GM18498 (cell line): Measurements from ENCODE around the gene ZNF783.
"Not testable (repeated sequence)": the region's sequence is repeated elsewhere in the genome, so short reads cannot be mapped to it uniquely, and the experiment has no call there.

ENCODE experiments used
- ATAC-seq: cut with Tn5 transposase; IDR thresholded peaks from one replicate; pipeline ENCODE4 v1.9.1; 2021; ENCODE audit warnings: mild to moderate bottlenecking, moderate library complexity; ENCODE audit not compliant: unreplicated experiment

The ZNF783 gene

GRCh38 chr7:149296368-149296767 is 34.4 kb downstream of the ZNF783 start:
- no peak for ATAC-seq

DNA sequence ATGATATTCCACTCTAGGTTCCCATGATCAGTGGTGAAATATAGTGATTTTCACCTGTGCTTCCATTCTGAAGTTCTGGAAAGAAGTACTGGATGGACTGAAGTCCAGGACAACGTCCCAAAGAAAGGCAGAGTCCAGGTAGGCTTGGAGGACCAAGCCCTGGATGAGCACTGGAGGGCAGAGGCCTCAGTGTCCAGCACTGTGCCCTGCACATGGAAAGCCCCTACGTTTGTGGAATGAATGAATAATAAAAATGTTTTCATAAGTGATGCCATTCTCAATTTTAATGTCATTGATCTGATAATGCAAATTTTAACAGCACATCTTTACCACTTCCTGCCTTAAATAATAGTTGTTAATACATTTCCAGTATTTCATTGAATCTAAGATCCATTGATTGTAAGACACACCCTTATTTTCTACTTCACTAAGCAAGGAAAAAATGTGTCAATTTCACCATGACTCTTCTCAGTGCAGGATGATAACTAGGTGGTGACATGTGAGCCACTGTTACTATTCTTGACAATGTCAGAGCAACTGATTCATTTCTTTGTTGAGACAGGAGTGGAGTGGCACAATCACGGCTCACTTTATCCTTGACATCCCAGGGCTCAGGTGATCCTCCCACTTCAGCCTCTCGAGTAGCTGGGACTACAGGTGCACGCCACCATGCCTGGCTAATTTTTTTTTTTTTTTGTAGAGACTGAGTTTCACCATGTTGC is 35.2 kb downstream of the ZNF783 start:
- no peak for ATAC-seq

GRCh38 chr7:149300620-149301285 is 38.8 kb downstream of the ZNF783 start:
- ATAC-seq = no peak

GRCh38 chr7:149302222-149302621 is 40.2 kb downstream of the ZNF783 start:
- ATAC-seq = no peak

- no peak for ATAC-seq
Measured at GRCh38 chr7:149302865-149303264, 40.9 kb downstream of the ZNF783 start.

DNA sequence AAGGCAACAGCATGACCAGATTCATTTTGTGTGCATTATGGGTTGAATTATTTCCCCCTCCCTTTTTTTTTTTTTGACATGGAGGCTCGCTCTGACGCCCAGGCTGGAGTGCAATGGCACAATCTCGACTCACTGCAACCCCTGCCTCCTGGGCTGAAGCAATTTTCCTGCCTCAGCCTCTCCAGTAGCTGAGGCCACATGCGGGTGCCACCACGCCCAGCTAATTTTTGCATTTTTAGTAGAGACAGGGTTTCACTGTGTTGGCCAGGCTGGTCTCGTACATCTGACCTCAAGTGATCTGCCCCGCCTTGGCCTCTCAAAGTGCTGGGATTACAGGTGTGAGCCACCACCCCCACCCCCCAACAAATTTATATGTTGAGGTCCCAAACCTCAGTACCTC is 42.0 kb downstream of the ZNF783 start:
- ATAC-seq = no peak

DNA sequence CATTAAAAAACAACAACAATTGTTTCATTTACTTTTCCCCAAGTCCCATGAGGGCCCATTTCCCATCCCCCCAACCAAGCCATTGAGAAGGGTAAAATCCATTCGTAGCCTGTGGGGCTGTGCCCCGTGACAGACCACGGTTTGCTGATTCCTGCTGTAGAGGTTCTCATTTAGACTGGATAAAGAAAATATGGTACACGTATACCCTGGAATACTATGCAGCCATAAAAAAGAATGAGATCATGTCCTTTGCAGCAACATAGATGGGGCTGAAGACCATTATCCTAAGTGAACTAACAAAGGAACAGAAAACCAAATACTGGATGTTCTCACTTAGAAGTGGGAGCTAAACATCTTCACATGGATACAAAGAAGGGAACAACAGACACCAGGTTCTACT is 44.9 kb downstream of the ZNF783 start:
- ATAC-seq = no peak

DNA sequence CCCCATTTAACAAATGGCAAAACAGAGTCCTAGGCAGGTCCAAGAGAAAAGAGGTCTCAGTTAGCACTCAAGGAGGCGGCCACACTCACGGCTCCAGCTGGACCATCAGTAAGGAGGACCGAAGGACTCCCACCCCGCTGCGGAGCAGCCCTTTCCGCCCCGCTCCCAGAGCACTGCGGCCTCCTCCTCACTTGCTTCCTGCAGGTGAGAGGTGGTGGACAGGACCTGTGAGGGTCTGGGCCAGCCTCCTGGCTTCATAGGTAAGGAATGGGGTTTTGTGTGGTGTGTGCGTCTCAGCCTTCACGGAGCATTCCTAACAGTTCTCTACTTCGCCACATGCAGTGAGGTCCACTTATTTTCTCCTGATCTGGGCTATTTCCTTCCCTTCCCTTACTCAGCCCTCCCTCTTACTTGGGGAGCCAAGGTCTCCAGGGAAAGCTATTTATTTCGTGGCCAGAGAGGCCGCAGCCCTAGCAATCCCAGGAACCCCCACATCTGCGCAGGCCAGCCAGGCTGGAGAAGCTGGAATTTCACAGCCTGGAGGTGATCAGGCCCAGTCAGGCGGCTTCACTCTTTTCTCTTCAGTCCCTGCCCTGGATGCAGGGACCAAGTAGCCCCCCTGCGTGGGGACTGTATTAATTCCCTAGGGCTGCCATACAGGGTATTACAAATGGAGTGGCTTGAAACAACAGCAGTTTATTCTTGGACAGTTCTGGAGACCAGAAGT is 45.9 kb downstream of the ZNF783 start:
- no peak for ATAC-seq

GRCh38 chr7:149310113-149310836 is 48.3 kb downstream of the ZNF783 start:
- ATAC-seq = peak; percentile 64

DNA sequence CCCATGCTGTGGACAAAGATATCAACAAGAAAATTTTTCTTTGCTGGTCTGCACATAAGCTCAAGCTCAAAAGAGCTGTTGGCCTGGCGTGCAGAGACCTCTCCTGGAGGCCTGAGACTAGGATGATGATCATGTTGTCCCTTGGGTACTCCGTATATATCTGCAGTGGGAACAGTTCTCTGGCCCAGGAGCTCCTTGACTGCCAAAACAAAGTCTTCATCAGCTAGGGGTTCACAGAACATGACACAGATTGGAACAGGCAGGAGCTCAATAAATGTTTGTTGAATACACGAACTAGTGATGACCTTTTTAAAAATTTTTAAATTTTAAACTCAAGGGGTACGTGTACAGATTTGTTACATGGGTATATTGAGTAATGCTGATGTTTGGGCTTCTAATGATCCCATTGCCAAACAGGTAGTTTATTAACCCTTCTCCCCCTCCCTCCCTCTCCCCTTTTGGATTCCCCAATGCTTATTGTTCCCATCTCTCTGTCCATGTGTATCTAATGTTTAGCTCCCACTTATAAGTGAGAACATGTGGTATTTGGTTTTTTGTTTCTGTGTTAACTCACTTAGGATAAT is 49.1 kb downstream of the ZNF783 start:
- no peak for ATAC-seq

DNA sequence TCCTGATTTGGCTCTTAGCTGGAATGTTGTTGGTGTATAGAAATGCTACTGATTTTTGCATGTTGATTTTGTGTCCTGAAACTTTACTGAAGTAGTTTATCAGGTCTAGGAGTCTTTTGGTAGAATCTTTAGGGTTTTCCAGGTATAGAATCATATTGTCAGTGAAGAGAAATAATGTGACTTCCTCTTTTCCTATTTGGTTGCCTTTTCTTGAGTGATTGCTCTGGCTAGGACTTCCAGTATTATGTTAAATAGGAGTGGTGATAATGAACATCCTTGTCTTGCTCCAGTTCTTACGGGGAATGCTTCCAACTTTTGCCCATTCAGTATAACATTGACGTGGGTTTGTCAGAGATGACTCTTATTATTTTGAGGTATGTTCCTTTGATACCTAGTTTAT is 52.0 kb downstream of the ZNF783 start:
- ATAC-seq = no peak

DNA sequence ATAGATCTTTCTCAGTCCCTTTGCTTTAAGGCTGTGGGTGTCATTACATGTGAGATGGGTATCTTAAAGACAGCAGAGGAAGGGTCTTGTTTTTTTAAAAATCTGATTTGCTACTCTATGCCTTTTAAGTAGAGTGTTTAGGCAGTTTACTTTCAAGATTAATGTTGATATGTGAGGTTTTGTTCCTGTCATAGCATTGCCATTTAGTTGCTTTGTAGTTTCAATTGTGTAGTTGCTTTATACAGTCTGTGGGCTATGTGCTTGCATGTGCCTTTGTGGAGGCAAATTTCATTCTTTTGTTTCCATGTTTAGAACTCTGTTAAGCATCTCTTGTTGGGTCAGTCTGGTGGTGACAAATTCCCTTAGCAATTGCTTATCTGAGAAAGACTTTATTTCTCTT is 54.6 kb downstream of the ZNF783 start:
- ATAC-seq = no peak

DNA sequence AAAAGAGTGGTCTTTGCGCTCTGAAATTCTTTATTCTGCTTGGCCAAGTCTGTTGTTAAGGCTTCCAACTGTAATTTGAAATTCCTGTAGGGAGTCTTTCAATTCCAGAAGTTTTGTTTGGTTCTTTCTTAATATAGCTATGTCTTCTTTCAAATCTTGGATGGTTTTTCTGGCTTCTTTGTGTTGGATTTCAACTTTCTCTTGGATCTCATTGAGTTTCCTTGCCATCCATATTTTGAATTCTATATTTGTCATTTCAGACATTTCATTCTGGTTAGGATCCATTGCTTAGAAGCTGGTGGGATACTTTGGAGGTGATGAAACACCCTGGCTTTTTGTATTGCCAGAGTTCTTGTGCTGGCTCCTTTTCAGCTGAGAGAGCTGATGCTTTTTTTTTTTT is 55.5 kb downstream of the ZNF783 start:
- no peak for ATAC-seq

GRCh38 chr7:149317986-149318672 is 56.1 kb downstream of the ZNF783 start:
- ATAC-seq = no peak

DNA sequence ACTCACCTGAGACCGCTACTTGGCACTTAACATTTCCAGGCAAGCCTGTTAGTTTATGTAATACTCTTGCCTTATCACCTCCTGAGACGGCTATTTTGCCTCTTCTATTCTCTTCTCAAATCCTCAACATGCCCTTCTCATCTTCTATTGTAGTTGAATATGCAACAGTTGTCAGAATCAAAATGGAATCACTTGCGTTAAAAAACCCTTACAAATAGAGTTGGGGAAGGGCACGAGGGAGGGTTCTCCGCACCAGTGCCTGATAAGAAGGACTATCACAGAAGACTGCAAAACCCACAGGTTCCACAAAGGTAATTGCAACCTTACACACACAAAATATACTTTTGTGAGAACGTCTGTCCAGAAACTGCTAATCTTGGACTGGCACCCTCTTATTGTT is 57.4 kb downstream of the ZNF783 start:
- ATAC-seq = no peak

GRCh38 chr7:149320313-149321124 is 58.5 kb downstream of the ZNF783 start:
- no peak for ATAC-seq

DNA sequence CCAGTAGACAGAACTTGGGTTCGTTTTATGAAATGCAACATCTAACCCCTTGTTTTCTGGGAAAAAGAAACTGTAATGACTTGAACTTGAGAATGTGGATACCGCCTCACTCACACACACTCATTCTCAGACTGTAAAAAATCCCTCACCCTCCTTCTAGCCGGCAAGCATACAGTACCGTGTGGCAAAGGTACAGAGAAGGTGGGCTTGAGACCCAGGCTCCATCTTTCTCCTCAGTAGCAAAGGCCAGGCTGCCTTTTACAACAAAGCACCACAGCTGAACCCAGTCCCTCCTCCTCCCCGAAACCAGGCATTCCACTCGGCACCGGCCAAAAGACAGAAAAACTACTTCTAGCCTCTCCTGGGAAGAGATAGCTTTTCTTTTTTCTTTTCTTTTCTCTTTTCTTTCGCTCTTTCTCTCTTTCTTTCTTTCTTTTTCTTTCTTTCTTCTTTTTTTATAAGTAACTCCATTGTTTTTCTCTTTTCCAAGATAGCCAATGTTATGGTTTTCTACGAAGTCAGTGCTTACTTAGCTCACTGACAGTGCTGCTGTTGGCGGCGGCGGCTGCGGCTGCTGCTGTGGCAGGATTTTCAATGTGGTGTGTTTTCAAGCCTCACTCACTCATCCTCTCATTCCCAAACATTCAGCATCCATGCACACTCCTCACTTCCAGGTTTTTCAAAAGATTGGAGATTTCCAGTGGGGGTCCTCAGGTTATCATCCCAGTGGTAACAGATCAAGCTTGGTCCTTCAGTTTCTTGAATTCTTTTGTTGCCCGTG is 59.3 kb downstream of the ZNF783 start:
- not testable (repeated sequence) for ATAC-seq

GRCh38 chr7:149321978-149322541 is 60.1 kb downstream of the ZNF783 start:
- ATAC-seq = no peak
